Effector memory CD8-positive, alpha-beta T cell (primary cell): ENCODE measurements around the gene UPP1.
A peak's percentile ranks its signal among the peaks of the same experiment; 100 is the strongest.
"Not testable (repeated sequence)": the region's sequence is repeated elsewhere in the genome, so short reads cannot be mapped to it uniquely, and the experiment has no call there.

Experiments used
- ATAC-seq: fragments of 150-1000 bp; cut with Tn5 transposase; replicated peaks from 2 replicates; pipeline ENCODE4 v1.10.0; 2021; ENCODE audit warnings: mild to moderate bottlenecking, moderate library complexity
- DNase-seq, 3 experiments: peaks; one replicate each; pipeline ENCODE4 v3.0.0; 2021
- H3K27ac Mint-ChIP-seq, 2 donors: one replicate each; pipeline ENCODE4 v1.8.0; 2022; ENCODE audit warnings: mild to moderate bottlenecking in 2 of 2, mixed read lengths in 2 of 2, moderate library complexity in 2 of 2
- H3K27me3 Mint-ChIP-seq, 2 donors: one replicate each; pipeline ENCODE4 v1.8.0; 2022; ENCODE audit warnings: mixed read lengths in 2 of 2
- H3K36me3 Mint-ChIP-seq: one replicate; pipeline ENCODE4 v1.8.0; 2022; ENCODE audit warnings: mild to moderate bottlenecking, moderate library complexity, mixed read lengths; ENCODE audit not compliant: insufficient read depth
- H3K4me1 Mint-ChIP-seq, 2 donors: one replicate each; pipeline ENCODE4 v1.8.0; 2022; ENCODE audit warnings: low read depth in 2 of 2, mixed read lengths in 2 of 2
- H3K4me3 Mint-ChIP-seq, 2 donors: one replicate each; pipeline ENCODE4 v1.8.0; 2022; ENCODE audit warnings: mild to moderate bottlenecking in 2 of 2, mixed read lengths in 2 of 2, moderate library complexity in 2 of 2
- H3K9me3 Mint-ChIP-seq, 2 donors: one replicate each; pipeline ENCODE4 v1.8.0; 2022; ENCODE audit warnings: mixed read lengths in 2 of 2

UPP1 gene

GRCh38 chr7:48108959-48109847, 20.1 kb downstream of the UPP1 start:
- peak; percentile 3 for ATAC-seq
- Mint-ChIP-seq H3K9me3 (no peaks in the 10 kb centered on the region), H3K36me3 (peaks cover 62% of the 10 kb centered on the region), H3K27me3 (no peaks in the 10 kb centered on the region), H3K27ac (peak overlapping the region; percentile 91 to 94), H3K4me1 (peaks cover 15 to 17% of the 10 kb centered on the region in 2 donors), H3K4me3 (peak overlapping the region in 1 of 2 donors; percentile 36)
- DNase-seq, result no peak

GRCh38 chr7:48109848-48110663, 21.0 kb downstream of the UPP1 start:
- Mint-ChIP-seq H3K36me3 (peaks cover 53% of the 10 kb centered on the region), H3K9me3 (no peaks in the 10 kb centered on the region), H3K4me1 (peaks cover 10 to 13% of the 10 kb centered on the region in 2 donors), H3K27me3 (no peaks in the 10 kb centered on the region), H3K4me3 (peak overlapping the region in 1 of 2 donors; percentile 36), H3K27ac (peak overlapping the region; percentile 91 to 94)
- DNase-seq (peak; percentile 90 to 91 (median 90)), ATAC-seq (peak; percentile 95)

GRCh38 chr7:48110868-48111267, 21.8 kb downstream of the UPP1 start:
- Mint-ChIP-seq H3K36me3 (peaks cover 47% of the 10 kb centered on the region), H3K4me3 (no peak overlapping the region), H3K4me1 (peaks cover 10 to 13% of the 10 kb centered on the region in 2 donors), H3K27ac (peak overlapping the region; percentile 44 to 91), H3K9me3 (no peaks in the 10 kb centered on the region), H3K27me3 (no peaks in the 10 kb centered on the region)
- ATAC-seq (no peak), DNase-seq (no peak)

- H3K4me1 Mint-ChIP-seq, result peaks cover 10 to 13% of the 10 kb centered on the region in 2 donors
- no peak overlapping the region for H3K4me3 Mint-ChIP-seq
- H3K27ac Mint-ChIP-seq, result peak overlapping the region in 1 of 2 donors; percentile 44
- ATAC-seq (no peak), DNase-seq (no peak)
- H3K9me3 Mint-ChIP-seq, result no peaks in the 10 kb centered on the region
- no peaks in the 10 kb centered on the region for H3K27me3 Mint-ChIP-seq
- H3K36me3 Mint-ChIP-seq, result peaks cover 39% of the 10 kb centered on the region
Measured at GRCh38 chr7:48111596-48111995, 22.5 kb downstream of the UPP1 start.

- ATAC-seq, result no peak
- no peaks in the 10 kb centered on the region for H3K9me3 Mint-ChIP-seq
Measured at GRCh38 chr7:48112401-48113165, 23.5 kb downstream of the UPP1 start.

GRCh38 chr7:48113275-48113674, 24.2 kb downstream of the UPP1 start:
- Mint-ChIP-seq H3K9me3 (no peaks in the 10 kb centered on the region), H3K36me3 (peaks cover 23% of the 10 kb centered on the region), H3K4me3 (no peak overlapping the region), H3K27ac (peak overlapping the region in 1 of 2 donors; percentile 32), H3K4me1 (peaks cover 10% of the 10 kb centered on the region in 2 donors), H3K27me3 (no peaks in the 10 kb centered on the region)
- ATAC-seq, result no peak
- DNase-seq, result no peak

More at GRCh38 chr7:48112401-48113165, 23.5 kb downstream of the UPP1 start:
- no peaks in the 10 kb centered on the region for H3K27me3 Mint-ChIP-seq
- no peak overlapping the region for H3K4me3 Mint-ChIP-seq
- peaks cover 10% of the 10 kb centered on the region in 2 donors for H3K4me1 Mint-ChIP-seq
- peak overlapping the region in 1 of 2 donors; percentile 32 for H3K27ac Mint-ChIP-seq
- no peak for DNase-seq
- H3K36me3 Mint-ChIP-seq, result peaks cover 30% of the 10 kb centered on the region

DNA sequence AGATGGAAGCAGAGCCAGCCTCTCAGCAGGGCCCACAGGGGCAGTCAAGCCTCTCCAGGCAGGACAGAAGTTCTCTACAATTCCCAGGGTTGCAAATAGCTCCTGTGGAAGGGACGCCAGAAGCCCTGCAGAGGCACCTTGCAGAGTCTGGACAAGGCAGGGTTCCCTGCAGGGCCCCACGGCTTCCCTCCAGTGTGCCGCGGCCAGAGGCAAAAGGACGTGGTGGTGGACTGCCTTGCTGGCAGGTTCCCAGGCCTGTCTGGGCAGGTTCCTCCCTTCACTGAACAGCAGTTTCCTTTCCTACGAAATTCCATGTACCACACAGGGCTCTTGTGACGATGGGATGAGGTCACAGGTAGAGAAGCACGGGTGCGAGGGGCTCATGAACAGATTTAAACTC, 25.1 kb downstream of the UPP1 start:
- H3K36me3 Mint-ChIP-seq, result peaks cover 15% of the 10 kb centered on the region
- no peak for DNase-seq
- H3K4me1 Mint-ChIP-seq, result peaks cover 10% of the 10 kb centered on the region in 2 donors
- no peaks in the 10 kb centered on the region for H3K9me3 Mint-ChIP-seq
- H3K27me3 Mint-ChIP-seq, result no peaks in the 10 kb centered on the region
- H3K4me3 Mint-ChIP-seq, result no peak overlapping the region
- H3K27ac Mint-ChIP-seq, result peak overlapping the region in 1 of 2 donors; percentile 39
- ATAC-seq, result no peak

DNA sequence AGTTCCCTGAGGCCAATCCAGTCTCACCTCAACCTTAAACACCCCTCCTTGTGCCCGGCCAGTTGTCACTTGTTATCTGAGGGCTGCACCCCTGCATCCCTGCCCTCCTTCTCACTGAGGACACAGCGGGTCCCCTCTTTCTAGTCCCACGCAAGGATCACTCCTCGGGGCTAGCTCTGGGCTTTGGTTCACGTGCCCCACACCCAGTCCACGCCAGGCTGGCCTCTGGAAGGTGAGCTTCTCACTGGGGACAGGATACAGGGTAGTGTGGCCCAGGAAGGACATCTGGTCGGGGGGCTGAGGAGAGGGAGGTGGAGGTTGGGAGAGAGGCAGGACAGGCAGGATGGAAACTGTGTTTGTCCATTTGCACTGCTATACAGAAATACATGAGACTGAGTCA, 25.5 kb downstream of the UPP1 start:
- Mint-ChIP-seq H3K9me3 (no peaks in the 10 kb centered on the region), H3K27me3 (no peaks in the 10 kb centered on the region), H3K36me3 (peaks cover 10% of the 10 kb centered on the region), H3K27ac (peak overlapping the region in 1 of 2 donors; percentile 39), H3K4me1 (peaks cover 9 to 10% of the 10 kb centered on the region in 2 donors), H3K4me3 (no peak overlapping the region)
- ATAC-seq, result no peak
- no peak for DNase-seq

DNA sequence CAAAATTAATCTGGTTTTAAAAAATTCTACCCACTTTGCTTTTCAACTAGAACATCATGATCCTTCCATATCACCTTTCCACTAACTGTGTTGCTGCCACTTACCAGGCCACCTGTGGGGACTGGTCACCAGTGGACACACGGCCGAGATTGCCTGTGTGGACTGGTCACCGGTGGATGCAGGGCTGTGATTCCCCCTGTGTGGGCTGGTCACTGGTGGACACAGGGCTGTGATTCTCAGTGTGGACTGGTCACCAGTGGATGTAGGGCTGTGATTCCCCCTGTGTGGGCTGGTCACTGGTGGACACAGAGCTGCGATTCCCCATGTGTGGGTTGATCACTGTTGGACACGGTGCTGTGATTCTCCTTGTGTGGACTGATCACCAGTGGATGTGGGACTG, 27.0 kb downstream of the UPP1 start:
- no peak for DNase-seq
- Mint-ChIP-seq H3K36me3 (no peaks in the 10 kb centered on the region), H3K4me1 (no peaks in the 10 kb centered on the region), H3K4me3 (no peak overlapping the region), H3K9me3 (no peaks in the 10 kb centered on the region), H3K27me3 (no peaks in the 10 kb centered on the region), H3K27ac (no peak overlapping the region)
- ATAC-seq, result no peak

DNA sequence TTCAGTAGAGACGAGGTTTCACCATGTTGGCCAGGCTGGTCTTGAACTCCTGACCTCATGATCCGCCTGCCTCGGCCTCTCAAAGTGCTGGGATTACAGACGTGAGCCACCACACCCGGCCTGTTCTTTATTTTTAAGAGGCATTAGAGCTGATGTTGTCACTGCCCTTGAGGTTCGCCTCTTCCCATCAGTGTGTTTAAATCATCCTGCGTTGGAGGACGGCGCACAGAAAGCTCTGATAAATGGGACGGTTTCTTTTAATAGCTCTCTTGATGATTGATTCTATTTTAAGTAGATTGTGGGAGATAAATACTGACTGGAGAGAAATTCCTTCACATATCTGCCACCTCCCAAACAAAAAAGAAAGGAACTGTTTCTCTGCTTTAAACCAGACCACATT, 29.0 kb downstream of the UPP1 start:
- H3K27me3 Mint-ChIP-seq, result peaks cover 0 to 10% of the 10 kb centered on the region in 2 donors
- ATAC-seq (no peak), DNase-seq (no peak)
- H3K4me3 Mint-ChIP-seq, result no peak overlapping the region
- no peaks in the 10 kb centered on the region for H3K4me1 Mint-ChIP-seq
- no peak overlapping the region for H3K27ac Mint-ChIP-seq
- H3K36me3 Mint-ChIP-seq, result no peaks in the 10 kb centered on the region
- no peaks in the 10 kb centered on the region for H3K9me3 Mint-ChIP-seq

DNA sequence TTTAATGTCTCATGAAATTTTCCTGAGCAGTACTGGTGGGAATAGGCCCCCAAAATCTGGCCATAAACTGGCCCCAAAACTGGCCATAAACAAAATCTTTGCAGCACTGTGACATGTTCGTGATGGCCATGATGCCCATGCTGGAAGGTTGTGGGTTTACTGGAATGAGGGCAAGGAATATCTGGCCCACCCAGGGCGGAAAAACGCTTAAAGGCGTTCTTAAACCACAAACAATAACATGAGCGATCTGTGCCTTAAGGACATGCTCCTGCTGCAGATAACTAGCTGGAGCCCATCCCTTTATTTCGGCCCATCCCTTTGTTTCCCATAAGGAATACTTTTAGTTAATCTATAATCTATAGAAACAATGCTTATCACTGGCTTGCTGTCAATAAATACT, 31.5 kb downstream of the UPP1 start:
- not testable (repeated sequence) for H3K36me3 Mint-ChIP-seq, ATAC-seq, DNase-seq, H3K27ac Mint-ChIP-seq, H3K4me1 Mint-ChIP-seq, H3K4me3 Mint-ChIP-seq, H3K9me3 Mint-ChIP-seq
- peaks cover 14 to 23% of the 10 kb centered on the region in 2 donors for H3K27me3 Mint-ChIP-seq

DNA sequence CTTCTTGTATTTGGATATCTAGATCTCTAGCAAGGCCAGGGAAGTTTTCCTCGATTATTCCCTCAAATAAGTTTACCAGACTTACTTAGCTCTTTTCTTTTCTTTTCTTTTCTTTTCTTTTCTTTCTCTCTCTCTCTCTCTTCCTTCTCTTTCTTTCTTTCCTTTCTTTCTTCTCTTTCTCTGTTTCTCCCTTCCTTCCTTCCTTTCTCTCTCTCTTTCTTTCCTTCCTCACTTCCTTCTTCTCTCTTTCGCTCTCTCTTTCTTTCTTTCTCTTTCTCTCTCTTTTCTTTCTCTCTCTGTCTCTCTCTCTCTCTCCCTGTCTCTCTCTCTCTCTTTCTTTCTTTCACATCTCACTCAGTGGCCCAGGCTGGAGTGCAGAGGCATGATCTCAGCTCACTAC, 37.0 kb downstream of the UPP1 start:
- H3K4me1 Mint-ChIP-seq, result no peaks in the 10 kb centered on the region
- no peaks in the 10 kb centered on the region for H3K9me3 Mint-ChIP-seq
- no peak for DNase-seq
- H3K27me3 Mint-ChIP-seq, result peaks cover 40 to 52% of the 10 kb centered on the region in 2 donors
- H3K36me3 Mint-ChIP-seq, result no peaks in the 10 kb centered on the region
- no peak for ATAC-seq
- no peak overlapping the region for H3K27ac Mint-ChIP-seq
- H3K4me3 Mint-ChIP-seq, result no peak overlapping the region

DNA sequence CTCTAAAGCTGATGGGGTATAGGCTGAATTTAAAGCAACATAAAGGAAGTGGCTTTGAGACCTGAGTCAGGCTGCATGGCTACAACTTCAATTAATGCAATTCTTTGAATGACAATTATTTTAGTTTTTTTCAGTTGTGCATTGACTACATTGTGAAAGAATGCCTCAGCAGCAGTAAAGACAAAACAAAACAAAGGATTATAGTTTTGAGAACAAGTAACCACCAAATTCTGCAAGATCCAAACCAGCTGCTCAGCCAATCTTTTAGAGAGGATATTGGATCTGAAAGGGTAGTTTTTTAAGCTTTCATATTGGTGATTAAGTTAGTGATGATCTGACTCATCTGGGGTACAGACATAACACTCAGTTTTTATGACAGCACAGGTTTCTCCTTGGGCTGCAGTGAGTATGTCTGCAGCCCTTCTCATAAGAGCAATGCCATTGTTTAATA, 41.6 kb downstream of the UPP1 start:
- H3K36me3 Mint-ChIP-seq, result no peaks in the 10 kb centered on the region
- no peaks in the 10 kb centered on the region for H3K4me1 Mint-ChIP-seq
- peaks cover 26 to 29% of the 10 kb centered on the region in 2 donors for H3K27me3 Mint-ChIP-seq
- no peak for ATAC-seq
- no peak overlapping the region for H3K4me3 Mint-ChIP-seq
- H3K27ac Mint-ChIP-seq, result no peak overlapping the region
- H3K9me3 Mint-ChIP-seq, result no peaks in the 10 kb centered on the region
- no peak for DNase-seq
